Measurements from ENCODE around the gene SNCAIP.

- TF ChIP-seq CTCF (IDR thresholded peaks at IDR 0.05): no peak
- TF ChIP-seq POLR2A (IDR thresholded peaks at IDR 0.05): no peak
- TF ChIP-seq POLR2AphosphoS5 (IDR thresholded peaks at IDR 0.05; ENCODE audit: insufficient read depth in 1 of 2, low read depth in 1 of 2): no peak
Measured at GRCh38 chr5:122498163-122498562, 186.1 kb downstream of the SNCAIP start.
